Right renal cortex interstitium (tissue), 3 donors: ENCODE results near the gene RBM11. TPM values are rescaled to one million over a fixed set of nuclear protein-coding genes. Genes with fewer than 3 reads are reported as not detected.

Experiments
- DNase-seq, 3 donors: peaks; one replicate each; pipeline ENCODE4 v3.0.0-alpha.2; 2013; ENCODE audit warnings: low read depth in 3 of 3, low spot score in 2 of 3
- polyA plus RNA-seq, 3 donors: library from polyadenylated mRNA; unstranded; fragments of 120-200 nt; gene quantifications; one replicate each; pipeline ENCODE4 v1.2.1, GENCODE V29; 2013; ENCODE audit not compliant: insufficient read length in 3 of 3

The RBM11 gene
- polyA plus RNA-seq, 3 donors: 4.1 to 4.7 (median 4.4) TPM

DNA sequence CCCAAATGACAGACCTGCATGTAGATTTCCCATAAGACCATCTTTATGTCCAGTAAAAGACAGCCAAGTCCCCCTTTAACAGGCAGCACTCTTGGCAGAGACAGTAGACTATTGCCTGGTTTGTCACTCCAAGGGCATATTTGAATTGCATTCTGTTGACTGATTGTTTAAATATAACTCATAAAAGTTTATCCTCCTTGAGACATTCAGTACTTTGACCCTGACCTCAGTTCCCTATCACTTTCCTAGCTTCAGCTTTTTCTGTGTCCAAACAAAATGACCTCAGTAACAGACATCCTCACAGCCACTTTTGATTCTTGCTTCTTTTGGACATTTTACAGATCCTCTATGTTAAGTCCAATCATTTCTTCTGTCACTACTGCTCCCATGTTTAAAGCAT, 51.1 kb downstream of the RBM11 start:
- no peak for DNase-seq

DNA sequence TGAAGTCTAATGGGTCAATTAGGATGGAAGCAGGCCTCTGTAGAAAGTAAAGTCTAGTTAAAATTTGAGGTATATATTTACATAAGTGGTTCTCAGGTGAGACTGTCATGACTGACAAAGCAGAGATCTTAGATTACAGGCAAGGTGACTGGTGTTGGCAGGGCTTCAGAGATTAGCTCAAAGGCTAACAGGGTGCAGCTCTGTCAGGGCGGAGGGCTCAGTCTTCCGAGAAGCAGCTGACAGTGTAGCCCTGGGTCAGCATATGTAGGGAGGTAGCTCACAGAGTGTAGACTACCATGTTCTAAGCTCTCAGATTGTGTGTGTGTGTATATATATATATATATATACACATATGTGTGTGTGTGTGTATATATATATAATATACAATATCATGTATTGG, 54.7 kb downstream of the RBM11 start:
- DNase-seq: no peak

DNA sequence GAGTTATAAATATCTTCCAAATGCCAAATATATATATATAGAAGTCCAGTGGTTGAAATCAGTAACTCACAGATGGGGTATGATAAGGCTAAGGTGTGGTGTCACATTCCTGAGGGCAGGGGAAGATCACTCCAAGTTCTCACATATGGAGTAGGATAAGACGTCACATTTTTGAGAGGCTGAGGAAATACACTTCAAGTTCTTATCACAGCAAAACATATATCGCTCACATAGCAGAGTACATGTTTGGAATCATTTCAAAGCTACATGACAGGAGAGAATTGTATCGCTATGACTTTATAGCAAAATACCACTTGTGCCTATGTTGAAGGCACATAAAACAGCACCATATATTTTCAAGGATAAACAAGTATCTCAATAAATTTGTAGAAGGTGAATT, 55.1 kb downstream of the RBM11 start:
- DNase-seq: no peak

DNA sequence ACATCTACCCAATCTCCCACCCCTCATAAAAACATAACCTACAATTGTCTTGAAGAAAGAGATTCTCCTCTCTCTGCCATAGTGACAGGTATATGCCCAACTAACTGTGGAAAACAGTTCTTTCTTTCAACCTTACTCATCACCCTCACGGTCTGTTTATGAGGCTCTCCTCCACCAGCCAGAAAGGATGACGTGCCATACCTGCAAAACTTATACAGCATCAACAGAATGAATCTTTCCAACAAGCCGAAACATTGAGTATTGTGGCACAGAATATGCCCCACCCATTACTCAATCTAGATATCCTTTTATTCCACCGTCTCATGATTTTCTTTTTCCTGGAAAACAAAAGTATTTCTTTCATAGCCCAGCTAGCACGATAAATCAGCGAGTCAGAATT, 55.7 kb downstream of the RBM11 start:
- no peak for DNase-seq

DNA sequence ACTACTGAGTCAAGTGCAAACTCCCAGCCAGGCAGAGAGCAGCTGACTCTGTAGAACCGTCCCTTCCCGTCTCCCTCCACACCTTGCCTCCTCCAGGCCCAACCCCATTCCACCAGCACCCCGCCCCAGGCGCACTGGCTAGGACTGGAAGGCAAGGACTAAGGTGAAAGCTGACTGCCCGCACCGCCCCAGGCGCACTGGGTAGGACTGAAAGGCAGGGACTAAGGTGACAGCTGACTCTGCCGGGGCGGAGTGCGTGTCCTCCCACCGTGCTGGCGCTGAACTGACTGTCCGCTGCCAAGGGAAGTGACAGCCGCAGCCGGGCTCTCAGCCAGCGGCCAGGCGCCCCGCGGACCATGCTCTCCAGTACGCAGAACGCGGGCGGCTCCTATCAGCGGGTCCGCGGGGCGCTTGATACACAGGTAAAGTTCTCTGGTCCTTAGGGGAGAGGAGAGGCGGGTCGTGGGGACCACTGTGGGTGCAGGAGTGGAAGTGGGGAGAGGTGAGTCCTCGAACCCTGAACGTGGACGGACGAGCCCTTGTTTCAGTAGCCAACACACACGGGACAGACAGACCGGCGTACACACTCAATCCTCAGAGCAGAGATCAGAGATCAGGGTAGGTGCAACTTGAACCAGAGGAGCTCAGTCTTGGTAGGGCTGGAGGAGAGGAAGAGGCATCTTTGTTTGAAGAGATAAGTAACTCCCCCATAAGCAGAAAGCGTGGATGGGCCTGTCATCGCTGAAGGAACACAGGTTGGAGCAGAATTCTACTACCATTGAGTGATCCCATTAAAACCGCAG, 58.0 kb downstream of the RBM11 start:
- no peak for DNase-seq

- no peak for DNase-seq
Measured at GRCh38 chr21:14275702-14276205, 59.8 kb downstream of the RBM11 start.

Other genes starting within 250 kb of the RBM11 start
- gene LIPI, start 5.2 kb upstream of the RBM11 start, polyA plus RNA-seq: under 1 TPM; 0.19 to 0.22 (median 0.21) TPM
- 10 to 100 TPM; 51.0 to 57.4 (median 55.0) TPM for gene HSPA13, start 167.0 kb downstream of the RBM11 start, polyA plus RNA-seq